ENCODE measurements around the gene NAALADL2.
"Not testable (repeated sequence)": the region's sequence is repeated elsewhere in the genome, so short reads cannot be mapped to it uniquely, and the experiment has no call there.

NAALADL2 gene

DNA sequence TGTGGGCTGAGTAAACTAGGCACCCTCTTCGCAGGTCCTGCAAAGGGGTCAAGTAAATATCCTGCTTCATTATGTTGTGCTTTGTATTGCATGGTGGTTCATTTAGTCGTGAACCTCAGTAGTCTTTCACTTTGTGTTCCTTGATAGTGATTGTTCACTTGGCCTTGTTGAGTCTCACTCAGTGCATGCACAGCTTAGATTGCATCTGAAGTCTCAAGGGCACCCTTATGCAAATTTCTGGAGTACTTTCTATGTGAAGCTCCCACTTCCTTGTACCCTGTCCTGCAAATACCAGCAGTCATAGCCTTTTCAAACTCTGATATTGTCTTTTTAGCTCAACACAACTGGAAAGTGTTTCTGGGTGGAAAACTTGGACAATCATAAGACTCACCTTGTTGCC is 519.2 kb downstream of the NAALADL2 start:
- DNase-seq (ENCODE audit: low read depth), result no peak

DNA sequence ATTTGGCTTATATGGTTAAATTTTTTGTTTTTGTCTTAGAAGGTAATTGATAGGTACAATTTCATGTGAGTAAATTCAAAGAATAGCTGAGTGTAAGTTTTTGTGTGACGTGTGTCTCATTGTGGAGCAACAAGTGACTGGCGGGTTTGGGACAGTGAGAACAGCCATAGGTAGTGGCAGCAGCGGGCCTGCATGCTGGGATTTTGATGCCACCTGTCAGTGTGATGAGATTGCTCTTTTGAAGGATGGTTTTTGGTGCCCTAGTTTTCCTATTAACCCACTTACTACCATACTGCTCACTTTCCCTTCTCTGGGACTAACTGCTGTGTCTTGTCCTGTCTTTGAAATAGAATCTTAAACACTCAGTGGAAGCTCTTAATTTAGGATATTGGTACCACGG is 522.6 kb downstream of the NAALADL2 start:
- no peak for DNase-seq (ENCODE audit: low read depth)

DNA sequence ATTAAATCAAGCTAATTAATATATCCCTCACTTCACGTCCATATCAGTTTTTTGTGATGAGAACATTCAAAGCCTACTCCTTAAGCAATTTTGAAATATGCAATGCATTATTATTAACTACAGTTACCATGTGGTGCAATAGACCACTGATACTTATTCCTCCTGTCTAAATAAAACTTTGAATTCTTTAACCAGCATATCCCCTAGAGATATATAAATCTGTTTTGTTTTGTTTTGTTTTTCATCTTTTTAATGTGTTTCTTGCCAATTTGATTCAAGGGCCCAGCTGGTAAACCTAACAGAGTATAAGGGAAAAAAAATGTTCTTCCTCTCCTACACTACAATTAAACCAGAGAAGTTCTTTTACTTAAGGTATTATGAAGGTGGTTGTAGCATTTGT is 524.2 kb downstream of the NAALADL2 start:
- peak; percentile 38 for DNase-seq (ENCODE audit: low read depth)

DNA sequence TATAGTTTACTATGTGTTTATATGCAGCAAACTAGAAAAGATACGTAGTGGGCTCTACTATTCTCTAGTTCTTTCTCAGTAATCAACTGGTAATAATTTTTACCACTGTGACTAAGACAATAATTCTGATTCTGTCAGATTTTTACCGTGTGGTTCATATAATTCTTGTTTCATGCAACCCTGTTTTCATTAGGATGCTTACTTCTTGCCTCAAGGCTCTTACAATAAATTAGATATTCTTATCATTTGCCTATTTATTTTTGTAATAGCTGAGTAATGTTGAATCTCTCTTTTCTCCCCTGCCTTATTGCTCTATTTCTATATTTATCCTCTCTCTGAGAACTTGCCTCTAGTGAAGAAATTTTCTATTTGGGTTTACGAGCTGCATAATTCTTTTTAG is 524.7 kb downstream of the NAALADL2 start:
- DNase-seq (ENCODE audit: low read depth), result peak; percentile 43

DNA sequence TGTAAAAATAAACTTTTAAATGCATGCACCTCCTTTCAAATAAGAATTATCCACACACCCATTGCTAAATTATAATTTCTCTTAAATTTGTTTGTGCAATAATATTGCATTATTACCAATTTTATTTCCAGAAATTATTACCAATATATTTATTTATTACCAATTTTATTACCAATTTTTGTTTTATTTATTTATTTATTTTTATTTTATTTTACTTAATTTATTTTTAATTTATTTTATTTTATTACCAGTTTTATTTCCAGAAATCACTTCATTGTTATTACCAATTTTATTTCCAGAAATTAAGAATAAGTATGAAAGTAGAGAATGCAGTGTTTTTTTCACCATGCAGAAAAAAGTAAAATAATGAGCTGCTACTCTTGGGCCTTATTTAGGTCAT is 525.4 kb downstream of the NAALADL2 start:
- no peak for DNase-seq (ENCODE audit: low read depth)

DNA sequence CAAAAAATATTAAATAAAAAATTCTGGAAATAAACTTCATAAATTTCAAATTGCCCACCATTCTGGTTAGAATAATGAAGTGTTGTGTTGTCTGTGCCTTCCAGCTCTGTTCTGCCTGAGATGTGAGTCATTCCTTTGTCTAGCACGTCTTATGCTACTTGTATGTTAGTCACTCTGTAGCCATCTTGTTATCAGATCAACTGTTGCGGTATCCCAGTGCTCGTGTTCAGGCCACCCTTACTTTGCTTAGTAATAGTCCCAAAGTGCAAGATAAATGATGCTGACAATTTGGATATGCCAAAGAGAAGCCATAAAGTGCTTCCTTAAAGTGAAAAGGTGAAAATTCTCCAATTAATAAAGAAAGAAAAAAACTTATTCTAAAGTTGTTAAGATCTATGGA is 527.5 kb downstream of the NAALADL2 start:
- peak; percentile 93 for DNase-seq (ENCODE audit: low read depth)

DNA sequence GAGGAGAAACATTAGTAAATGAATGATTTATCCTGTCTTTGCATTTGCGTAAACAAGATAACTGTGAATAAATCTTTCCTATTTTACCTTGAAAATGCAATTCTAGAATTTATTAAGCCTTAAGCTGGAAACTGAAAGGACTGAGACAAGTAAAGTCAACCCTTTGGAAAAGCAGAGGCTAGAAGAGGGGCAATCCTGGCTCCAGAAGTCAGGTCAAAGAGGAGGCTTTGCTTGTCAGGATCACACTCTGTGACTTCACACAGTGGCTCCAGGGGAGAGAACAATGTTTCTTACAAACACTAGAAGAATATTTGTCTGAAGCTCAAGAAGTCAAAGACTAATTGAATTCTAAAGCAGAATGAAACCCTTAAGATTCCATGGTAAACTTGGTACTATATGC is 530.4 kb downstream of the NAALADL2 start:
- DNase-seq (ENCODE audit: low read depth), result no peak

DNA sequence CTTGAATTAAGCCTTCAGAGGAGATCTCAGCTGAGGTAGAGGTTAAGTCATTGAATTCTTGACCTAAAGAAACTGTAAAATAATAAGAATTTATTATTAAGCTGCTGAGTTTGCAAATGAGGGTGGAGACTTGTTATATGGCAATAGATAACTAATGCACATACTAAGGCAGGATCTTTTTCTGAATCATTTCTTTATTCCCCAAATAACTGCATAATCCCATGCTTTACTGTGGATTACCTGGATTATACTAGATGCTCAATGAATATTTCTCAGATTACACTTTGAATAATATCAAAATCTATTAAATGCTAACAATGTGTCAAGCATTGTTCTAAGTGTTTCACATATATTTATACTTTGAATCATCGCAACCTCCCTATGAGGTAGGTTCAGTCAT is 532.5 kb downstream of the NAALADL2 start:
- DNase-seq (ENCODE audit: low read depth), result no peak

DNA sequence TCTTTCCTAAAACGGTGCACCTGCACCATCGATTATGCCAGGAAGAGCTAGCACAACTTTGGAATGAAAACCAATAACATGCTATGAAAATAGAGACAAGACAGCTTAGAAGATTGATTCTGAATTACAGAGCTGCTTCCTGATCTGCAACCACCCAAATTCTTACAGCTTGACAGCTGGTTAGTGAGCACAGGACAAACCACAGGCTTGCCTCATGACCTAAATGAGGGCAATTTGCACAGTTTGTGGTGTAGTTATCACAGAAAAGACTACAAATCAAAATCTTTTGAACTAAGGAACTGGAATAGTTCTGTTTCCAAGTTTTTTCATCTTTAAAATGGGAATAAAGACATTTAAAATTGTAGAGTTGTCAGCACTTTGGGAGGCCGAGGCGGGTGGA is 533.5 kb downstream of the NAALADL2 start:
- peak; percentile 94 for DNase-seq (ENCODE audit: low read depth)

DNA sequence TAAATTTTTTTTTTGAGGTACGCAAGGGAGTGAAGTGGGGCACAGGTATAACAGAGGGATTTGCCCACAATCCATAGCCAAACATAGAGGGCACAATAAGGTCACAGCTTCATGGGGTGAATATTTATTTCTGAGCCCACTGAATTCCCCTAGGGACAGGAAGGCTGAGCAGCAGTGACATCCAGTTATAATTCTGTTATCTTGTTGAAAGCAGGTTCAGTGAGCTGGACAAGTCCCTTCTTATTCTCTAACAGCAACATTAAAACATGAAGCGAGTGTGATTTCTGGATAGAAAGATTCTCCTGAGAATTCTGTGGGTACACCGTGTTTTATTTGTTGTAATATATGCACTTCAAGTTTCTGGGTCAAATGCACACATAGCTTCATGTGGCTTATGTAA is 538.2 kb downstream of the NAALADL2 start:
- no peak for DNase-seq (ENCODE audit: low read depth)

DNA sequence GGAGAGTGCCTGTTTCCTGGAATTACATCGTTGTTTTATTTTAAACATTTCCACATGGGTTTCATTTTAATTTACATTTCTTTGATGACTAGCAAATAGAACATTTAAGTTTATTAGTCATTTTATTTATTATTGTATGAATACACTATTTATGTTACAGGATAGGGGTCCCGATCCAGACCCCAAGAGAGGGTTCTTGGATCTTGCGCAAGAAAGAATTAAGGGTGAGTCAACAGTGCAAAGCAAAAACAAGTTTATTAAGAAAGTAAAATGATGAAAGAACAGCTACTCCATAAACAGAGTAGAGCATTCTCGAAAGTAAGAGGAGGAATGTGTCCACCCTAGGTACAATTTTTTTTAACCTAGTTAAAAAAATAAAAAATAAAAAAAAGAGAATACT is 539.5 kb downstream of the NAALADL2 start:
- DNase-seq (ENCODE audit: low read depth), result peak; percentile 28

DNA sequence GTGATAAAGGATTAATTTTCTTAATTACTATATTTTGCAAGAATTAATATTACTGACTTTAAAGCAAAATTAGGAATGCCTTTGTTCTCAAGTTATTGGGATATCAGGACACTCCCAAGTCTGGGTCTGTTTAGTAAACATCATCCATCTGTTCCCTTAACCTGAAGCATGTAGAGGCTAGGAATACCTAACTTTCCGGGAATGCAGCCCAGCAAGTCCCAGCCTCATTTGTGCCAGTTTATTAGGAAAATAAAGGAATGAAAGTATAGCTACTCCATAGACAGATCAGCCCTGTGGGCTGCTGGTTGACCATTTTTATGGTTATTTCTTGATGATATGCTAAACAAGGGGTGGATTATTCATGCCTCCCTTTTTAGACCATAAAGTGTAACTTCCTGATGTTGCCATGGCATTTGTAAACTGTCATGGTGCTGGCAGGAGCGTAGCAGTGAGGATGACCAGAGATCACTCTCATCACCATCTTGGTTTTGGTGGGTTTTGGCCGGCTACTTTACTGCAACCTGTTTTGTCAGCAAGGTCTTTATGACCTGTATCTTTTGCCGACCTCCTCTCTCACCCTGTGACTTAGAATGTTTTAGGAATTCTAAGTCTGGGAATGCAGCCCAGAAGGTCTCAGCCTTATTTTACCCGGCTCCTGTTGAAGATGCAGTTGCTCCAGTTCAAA is 540.2 kb downstream of the NAALADL2 start:
- no peak for DNase-seq (ENCODE audit: low read depth)

DNA sequence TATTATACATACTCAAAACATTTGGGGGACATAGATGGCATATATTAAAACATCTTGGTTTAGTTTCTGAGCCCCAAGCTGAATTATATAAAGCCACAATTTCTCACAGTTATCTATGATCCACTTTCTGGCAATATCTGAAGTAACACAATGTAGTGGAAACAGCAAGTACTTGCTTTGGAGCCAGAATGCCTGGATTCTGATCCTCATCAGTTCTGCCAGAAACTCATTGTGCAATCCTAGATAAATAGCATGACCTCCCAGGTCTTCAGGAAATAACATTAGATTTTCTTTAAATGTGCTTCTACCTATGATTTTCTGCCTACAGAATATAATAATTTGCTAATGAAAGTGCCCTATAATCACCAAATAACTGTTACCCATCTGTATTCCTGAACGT is 544.9 kb downstream of the NAALADL2 start:
- peak; percentile 77 for DNase-seq (ENCODE audit: low read depth)

DNA sequence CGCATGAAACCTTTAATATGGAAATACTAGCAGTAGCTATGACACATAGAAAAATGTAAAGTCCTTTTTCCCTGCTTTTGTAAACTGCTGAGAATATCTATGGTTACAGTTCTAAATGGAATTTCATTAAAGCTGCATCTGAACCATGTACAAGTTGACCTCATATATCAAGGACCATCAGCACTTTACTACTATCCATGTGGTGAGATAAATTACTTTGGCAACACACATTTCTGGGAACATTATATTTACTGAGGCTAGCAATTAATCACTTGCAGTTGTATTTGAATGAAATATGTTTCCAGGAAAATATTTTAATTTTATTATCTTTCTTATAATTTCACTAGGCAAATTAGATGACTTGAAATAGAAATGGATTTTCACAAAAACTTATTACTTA is 545.5 kb downstream of the NAALADL2 start:
- peak; percentile 68 for DNase-seq (ENCODE audit: low read depth)

DNA sequence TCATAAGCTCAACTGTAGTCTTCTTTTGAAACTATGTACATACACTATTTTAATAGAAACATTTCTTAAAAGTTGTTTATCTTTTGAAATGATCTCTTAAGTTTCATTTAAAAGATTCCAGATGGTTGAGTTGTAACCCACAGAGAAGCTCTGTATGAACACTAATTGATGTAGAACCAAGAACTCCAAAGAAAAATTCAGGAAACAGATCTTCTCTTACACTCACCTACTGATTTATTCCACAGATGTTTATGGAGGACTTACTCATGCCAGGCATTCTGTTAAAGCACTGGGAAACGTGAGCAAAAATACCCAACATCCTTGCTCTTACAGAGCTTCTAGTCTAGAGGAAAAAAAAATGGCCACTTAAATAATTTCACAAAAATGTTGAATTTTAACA is 551.1 kb downstream of the NAALADL2 start:
- DNase-seq (ENCODE audit: low read depth), result peak; percentile 51

DNA sequence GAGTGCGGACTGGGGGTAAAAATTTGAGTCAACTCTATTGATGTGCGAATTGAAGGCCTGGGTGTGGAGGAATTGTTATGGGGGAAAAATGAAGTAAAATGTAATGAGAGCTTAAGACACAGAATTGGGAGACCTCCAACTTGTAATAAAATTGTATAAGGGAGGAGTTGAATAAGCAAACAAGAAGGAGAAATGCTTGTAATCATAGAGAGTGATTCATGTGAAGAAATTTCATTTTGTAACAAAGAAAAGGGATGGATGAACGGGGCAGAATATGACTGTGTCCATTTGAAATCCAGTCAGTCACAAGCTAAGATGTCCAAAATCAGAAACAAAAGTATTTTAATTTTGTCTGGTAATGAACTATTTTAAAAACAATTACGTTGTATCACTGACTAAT is 552.3 kb downstream of the NAALADL2 start:
- no peak for DNase-seq (ENCODE audit: low read depth)

DNA sequence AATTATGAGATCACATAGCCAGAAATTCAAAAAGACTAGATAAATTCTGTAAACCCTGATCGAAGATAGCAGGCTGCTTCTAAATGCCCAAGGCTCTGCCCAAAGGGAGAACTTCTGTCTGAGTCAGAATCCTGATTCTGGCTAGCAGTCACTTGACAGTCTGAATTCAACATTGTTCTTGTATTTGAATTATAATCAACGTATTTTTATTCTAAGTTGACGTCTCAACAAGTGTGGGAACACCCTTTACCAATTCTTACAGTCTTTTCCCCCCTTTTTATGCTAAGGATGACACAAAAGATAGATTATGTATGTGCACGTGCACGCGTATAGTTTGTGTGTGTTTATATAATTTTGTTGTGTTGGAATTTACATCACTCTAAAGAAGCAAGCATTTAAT is 552.8 kb downstream of the NAALADL2 start:
- no peak for DNase-seq (ENCODE audit: low read depth)

DNA sequence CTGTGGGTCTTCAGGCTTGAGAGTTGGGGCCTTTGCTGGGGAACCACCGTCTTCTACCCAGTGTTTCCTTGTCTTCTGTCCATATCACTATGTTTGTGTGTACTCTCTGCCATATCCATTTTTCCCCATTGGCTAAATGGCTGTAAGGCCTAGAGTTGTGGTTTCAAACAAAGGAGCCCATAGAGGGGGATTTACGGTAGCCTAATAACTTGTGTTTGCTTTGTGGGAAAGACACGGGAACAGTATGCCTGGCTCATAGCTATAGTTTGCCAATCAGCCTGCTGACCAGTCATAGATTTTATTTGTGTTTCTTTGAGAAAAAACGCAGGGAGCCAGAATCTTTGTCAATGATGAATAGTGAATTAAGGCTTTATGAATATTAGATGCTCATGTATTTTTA is 554.8 kb downstream of the NAALADL2 start:
- no peak for DNase-seq (ENCODE audit: low read depth)

DNA sequence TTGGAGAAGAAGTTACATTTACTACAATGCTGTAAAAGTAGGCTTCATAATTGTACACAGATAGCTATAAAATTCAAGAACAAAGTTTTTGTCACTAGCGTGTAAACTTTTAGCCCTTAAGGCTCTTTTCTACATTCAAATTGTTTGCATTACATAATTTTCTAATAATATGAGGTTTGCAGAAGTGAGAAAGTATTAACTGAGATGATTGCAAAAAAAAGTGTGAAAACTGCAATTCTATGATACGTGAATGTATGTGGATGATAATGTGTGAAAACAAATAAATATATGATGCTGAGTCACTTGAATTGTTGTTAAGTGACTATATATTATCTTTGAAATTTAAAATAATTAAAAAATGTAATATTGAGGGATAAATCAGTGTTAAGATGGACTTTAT is 557.5 kb downstream of the NAALADL2 start:
- DNase-seq (ENCODE audit: low read depth), result no peak

DNA sequence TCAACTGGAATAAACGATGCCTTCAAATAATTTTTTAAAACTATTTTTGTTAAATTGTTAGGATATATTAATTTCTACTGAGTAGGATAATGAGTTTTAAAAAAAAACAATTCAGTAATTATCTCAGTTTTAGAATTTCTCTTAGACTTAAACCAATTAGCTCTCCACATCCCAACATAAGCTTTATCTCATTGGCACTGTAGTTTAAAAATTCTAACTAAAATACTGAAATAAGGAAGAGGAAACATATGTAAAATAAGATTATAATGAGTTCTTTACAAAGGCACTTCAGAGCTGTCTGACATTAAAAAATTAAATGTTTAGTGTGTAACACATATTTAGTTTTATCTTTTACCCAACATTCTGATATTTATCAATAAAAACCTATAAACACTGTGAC is 558.3 kb downstream of the NAALADL2 start:
- no peak for DNase-seq (ENCODE audit: low read depth)

DNA sequence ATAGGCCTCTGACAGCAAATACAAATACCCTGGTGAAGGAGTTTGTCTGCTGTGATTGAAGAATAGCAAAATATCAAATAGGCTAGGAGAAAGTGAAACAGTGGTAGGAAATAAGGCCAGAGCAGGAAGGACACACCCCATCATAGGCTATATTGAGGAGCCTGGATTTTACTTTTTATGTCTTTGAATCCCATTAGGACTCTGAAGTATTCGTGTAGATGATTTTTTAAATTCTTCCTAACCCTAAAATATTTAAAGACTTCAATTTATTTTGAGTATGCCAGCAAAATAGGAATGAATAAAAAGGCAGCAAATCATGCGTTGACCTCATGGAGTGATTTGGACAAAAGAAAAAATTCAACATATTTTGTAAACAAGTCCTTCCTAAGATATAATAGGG is 562.8 kb downstream of the NAALADL2 start:
- DNase-seq (ENCODE audit: low read depth), result no peak

DNA sequence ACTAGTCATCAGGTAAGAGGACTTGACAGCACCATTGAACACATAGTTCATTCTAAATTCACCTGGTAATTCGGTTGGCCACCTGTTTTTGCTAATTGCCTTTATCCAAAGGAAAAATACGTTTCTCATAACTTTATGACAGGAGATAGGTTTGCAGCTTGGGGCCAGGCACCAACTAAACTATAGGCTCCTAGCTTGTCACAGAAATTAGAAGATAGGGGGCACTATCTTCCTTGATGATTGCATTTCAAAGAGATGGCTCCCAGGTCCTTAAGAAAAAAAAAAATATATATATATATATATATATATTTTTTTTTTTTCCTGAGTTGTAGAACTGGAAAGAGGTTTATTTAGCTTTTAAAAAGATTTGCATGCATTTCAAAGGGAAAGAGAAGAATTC is 563.6 kb downstream of the NAALADL2 start:
- no peak for DNase-seq (ENCODE audit: low read depth)

DNA sequence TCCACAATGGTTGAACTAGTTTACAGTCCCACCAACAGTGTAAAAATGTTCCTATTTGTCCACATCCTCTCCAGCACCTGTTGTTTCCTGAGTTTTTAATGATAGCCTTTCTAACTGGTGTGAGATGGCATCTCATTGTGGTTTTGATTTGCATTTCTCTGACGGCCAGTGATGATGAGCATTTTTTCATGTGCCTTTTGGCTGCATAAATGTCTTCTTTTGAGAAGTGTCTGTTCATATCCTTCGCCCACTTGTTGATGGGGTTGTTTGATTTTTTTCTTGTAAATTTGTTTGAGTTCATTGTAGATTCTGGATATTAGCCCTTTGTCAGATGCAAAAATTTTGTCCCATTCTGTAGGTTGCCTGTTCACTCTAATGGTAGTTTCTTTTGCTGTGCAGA is 564.7 kb downstream of the NAALADL2 start:
- not testable (repeated sequence) for DNase-seq (ENCODE audit: low read depth)

DNA sequence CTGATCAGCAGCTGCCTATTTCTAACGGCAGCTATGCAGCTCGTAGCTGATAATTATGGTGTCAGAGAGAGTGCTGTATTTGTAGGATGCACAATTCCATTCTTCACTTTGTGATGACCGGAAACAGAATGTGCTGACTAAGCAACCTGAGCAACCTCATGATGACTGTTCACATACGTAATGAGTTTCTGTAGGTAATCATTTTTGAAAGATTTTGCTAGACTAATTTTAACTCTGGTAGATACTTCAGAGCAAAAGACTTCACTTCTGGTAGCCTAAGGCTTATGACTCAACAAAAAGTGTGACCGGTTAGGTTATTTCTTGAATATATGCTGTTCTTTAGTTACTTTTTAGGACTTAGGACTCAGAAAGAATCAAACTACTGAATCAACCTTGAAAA is 567.7 kb downstream of the NAALADL2 start:
- DNase-seq (ENCODE audit: low read depth), result no peak

DNA sequence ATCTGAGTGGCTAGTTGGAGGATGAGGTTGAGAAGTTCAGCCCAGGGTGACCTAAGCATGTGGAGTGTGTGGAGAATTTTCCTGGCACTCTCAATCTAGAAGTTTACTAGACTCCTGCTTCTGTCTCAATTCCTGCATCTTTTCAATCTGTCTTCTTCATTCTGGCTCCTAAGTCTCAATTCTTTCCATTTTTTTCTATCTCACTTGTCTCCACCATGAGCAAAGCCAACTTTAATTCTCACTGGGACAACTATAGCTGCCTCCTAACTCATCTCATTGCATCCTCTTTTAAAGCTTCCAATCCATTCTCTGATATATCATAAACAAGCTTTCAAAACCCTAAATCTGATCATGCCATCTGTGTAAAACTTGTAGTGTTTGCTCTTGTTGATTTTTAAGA is 569.3 kb downstream of the NAALADL2 start:
- no peak for DNase-seq (ENCODE audit: low read depth)
